HCT116 (cell line): ENCODE results near the gene NUP210. TPM values are rescaled to one million over a fixed set of nuclear protein-coding genes. Genes with fewer than 3 reads are reported as not detected.

Experiments
- ATAC-seq: fragments of 200-7000 bp; cut with Tn5 transposase; 2 replicates; pipeline ENCODE4 v1.9.1; 2020; ENCODE audit warnings: mild to moderate bottlenecking, moderate library complexity
- BruUV-seq: library from RNA; stranded (reverse); fragments of 400-500 nt; replicated peaks from 2 replicates; lab custom pipeline; 2021; lab: Mats Ljungman, UMichigan
- CTCF ChIA-PET: fragments of 300-600 bp; sonication (Branson Sonifier 250); formaldehyde crosslinking; loops from one replicate; lab custom pipeline; 2021; ENCODE audit warnings: antibody characterized with exemption; lab: Charles Lee
- POLR2A ChIA-PET: fragments of 300-600, 350-600 bp; sonication (Branson Sonifier 250); formaldehyde crosslinking; loops from one replicate; lab custom pipeline; 2021; ENCODE audit warnings: antibody characterized with exemption; lab: Charles Lee
- RAD21 ChIA-PET, 2 experiments: fragments of 300-600 bp; sonication (Branson Sonifier 250); formaldehyde crosslinking; loops; one replicate each; lab custom pipeline; 2023; ENCODE audit warnings: low total read pairs in 2 of 2; ENCODE audit not compliant: uncharacterized antibody in 2 of 2, unreplicated experiment in 2 of 2, low non-redundant PET in 1 of 2; lab: Charles Lee
- DNase-seq: peaks from one replicate; pipeline ENCODE4 v3.0.0-alpha.2; 2010; ENCODE audit warnings: low read depth, low spot score
- H2AFZ ChIP-seq: fragments of 200-600 bp; shearing (Covaris generic), sonication (generic); 2 replicates; pipeline ENCODE4 v1.6.1; 2017; ENCODE audit warnings: low read depth, mixed run types, mixed read lengths, antibody characterized with exemption, low read length; ENCODE audit not compliant: poor library complexity, severe bottlenecking
- H3K27ac ChIP-seq: 2 replicates; pipeline ENCODE4 v1.5.1; 2012; ENCODE audit warnings: low read depth, low read length
- H3K27me3 ChIP-seq: fragments of 200-600 bp; sonication (generic); 2 replicates; pipeline ENCODE4 v1.6.1; 2016; ENCODE audit warnings: mixed run types, low read length, mixed read lengths; ENCODE audit not compliant: insufficient read depth
- H3K36me3 ChIP-seq, 2 experiments: fragments of 200-500 bp in 1 of 2; fragments of 200-600 bp in 1 of 2; sonication (Bioruptor generic) in 1 of 2; sonication (generic) in 1 of 2; 2 replicates each; pipeline versions ENCODE4 v1.5.1 to v1.6.1; 2014 to 2016; ENCODE audit warnings: low read length in 2 of 2, inconsistent platforms in 1 of 2, mixed read lengths in 1 of 2, mixed run types in 1 of 2; ENCODE audit not compliant: insufficient read depth in 2 of 2, control insufficient read depth in 1 of 2
- H3K4me1 ChIP-seq, 2 experiments: fragments of 200-600 bp in 1 of 2; sonication (generic) in 1 of 2; 2 replicates each; pipeline versions ENCODE4 v1.5.1 to v1.6.1; 2012 to 2017; ENCODE audit warnings: low read length in 2 of 2, inconsistent platforms in 1 of 2, mild to moderate bottlenecking in 1 of 2, mixed read lengths in 1 of 2, mixed run types in 1 of 2, moderate library complexity in 1 of 2; ENCODE audit not compliant: insufficient read depth in 2 of 2, control insufficient read depth in 1 of 2
- H3K4me2 ChIP-seq: fragments of 200-600 bp; sonication (generic); 2 replicates; pipeline ENCODE4 v1.6.1; 2017; ENCODE audit warnings: mixed run types, low read length, mixed read lengths
- H3K4me3 ChIP-seq, 2 experiments: fragments of 200-600 bp in 1 of 2; sonication (generic) in 1 of 2; replicated peaks in 1 of 2; 2 replicates each; pipeline ENCODE4 v1.5.1; 2011 to 2016; ENCODE audit warnings: low read length in 2 of 2, control low read depth in 1 of 2, low read depth in 1 of 2, mild to moderate bottlenecking in 1 of 2, mixed read lengths in 1 of 2, mixed run types in 1 of 2
- H3K79me2 ChIP-seq: fragments of 200-600 bp; sonication (generic); 2 replicates; pipeline ENCODE4 v1.6.1; 2017; ENCODE audit warnings: mild to moderate bottlenecking, mixed run types, low read length, moderate library complexity, mixed read lengths; ENCODE audit not compliant: insufficient read depth
- H3K9ac ChIP-seq: fragments of 200-600 bp; sonication (generic); 2 replicates; pipeline ENCODE4 v1.6.1; 2016; ENCODE audit warnings: low read length, mixed read lengths
- H3K9me2 ChIP-seq: fragments of 200-600 bp; sonication (generic), shearing (Covaris generic); 2 replicates; pipeline ENCODE4 v1.6.1; 2017; ENCODE audit warnings: mixed run types, mild to moderate bottlenecking, moderate library complexity; ENCODE audit not compliant: insufficient read depth
- H3K9me3 ChIP-seq, 2 experiments: fragments of 200-500 bp in 1 of 2; fragments of 200-600 bp in 1 of 2; sonication (Bioruptor generic) in 1 of 2; sonication (generic) in 1 of 2; 2 replicates each; pipeline ENCODE4 v1.6.1; 2014 to 2017; ENCODE audit warnings: low read length in 2 of 2, mixed read lengths in 2 of 2, inconsistent platforms in 1 of 2, low read depth in 1 of 2, mild to moderate bottlenecking in 1 of 2, mixed run types in 1 of 2, moderate library complexity in 1 of 2; ENCODE audit not compliant: control insufficient read depth in 1 of 2, insufficient read depth in 1 of 2
- H4K20me1 ChIP-seq: fragments of 200-600 bp; sonication (generic), shearing (Covaris generic); 2 replicates; pipeline ENCODE4 v1.6.1; 2017; ENCODE audit warnings: mixed run types, mild to moderate bottlenecking, moderate library complexity; ENCODE audit not compliant: insufficient read depth
- CEBPB ChIP-seq: IDR thresholded peaks from 2 replicates; pipeline ENCODE4 v1.6.1; 2012; ENCODE audit warnings: low read depth
- EGR1 ChIP-seq: IDR thresholded peaks from 2 replicates; pipeline ENCODE4 v1.6.1; 2012; ENCODE audit warnings: low read depth
- EZH2phosphoT487 ChIP-seq: fragments of 200-600 bp; IDR thresholded peaks from 2 replicates; pipeline ENCODE4 v1.6.1; 2018; ENCODE audit warnings: antibody characterized with exemption, borderline replicate concordance
- POLR2A ChIP-seq: IDR thresholded peaks from 2 replicates; pipeline ENCODE4 v1.7.0; 2011; ENCODE audit warnings: borderline replicate concordance; ENCODE audit not compliant: insufficient read depth, insufficient read length; ENCODE audit errors: extremely low read depth
- RAD21 ChIP-seq: IDR thresholded peaks from 2 replicates; pipeline ENCODE4 v1.6.1; 2012; ENCODE audit warnings: low read depth, mild to moderate bottlenecking
- YY1 ChIP-seq: IDR thresholded peaks from 2 replicates; pipeline ENCODE4 v1.6.1; 2011; ENCODE audit warnings: low read length, low read depth, moderate library complexity, mild to moderate bottlenecking; ENCODE audit not compliant: insufficient replicate concordance; ENCODE audit errors: extremely low read depth
- ZFX ChIP-seq: fragments of 450-650 bp; IDR thresholded peaks from 2 replicates; pipeline ENCODE4 v1.6.1; 2017
- intact Hi-C: fragments of 100-400 bp; cut with micrococcal nuclease; formaldehyde crosslinking; loops from 2 replicates; pipeline ENCODE4 v1.10.0; 2022
- total RNA-seq: library from RNA; stranded (reverse); gene quantifications from one replicate; pipeline ENCODE4 v1.2.1, GENCODE V29; 2021; ENCODE audit not compliant: unreplicated experiment
- TF ChIP-seq, protein P1 (sequence below), 3 experiments: fragments of 200-600 bp in 1 of 3; sonication (generic) in 1 of 3; IDR thresholded peaks in 2 of 3; conservative IDR thresholded peaks in 1 of 3; 2 replicates each; pipeline ENCODE4 v1.5.1; 2012 to 2017; ENCODE audit warnings: low read depth in 2 of 3, low read length in 2 of 3, antibody characterized with exemption in 1 of 3, borderline replicate concordance in 1 of 3, control low read depth in 1 of 3, mild to moderate bottlenecking in 1 of 3, mixed read lengths in 1 of 3, mixed run types in 1 of 3, moderate library complexity in 1 of 3; ENCODE audit not compliant: insufficient read depth in 1 of 3
- TF ChIP-seq, protein P2 (sequence below): IDR thresholded peaks from 2 replicates; pipeline ENCODE4 v1.6.1; 2012

Gene NUP210
- total RNA-seq, 1 experiment from 2014 or later: 74.9 TPM

DNA sequence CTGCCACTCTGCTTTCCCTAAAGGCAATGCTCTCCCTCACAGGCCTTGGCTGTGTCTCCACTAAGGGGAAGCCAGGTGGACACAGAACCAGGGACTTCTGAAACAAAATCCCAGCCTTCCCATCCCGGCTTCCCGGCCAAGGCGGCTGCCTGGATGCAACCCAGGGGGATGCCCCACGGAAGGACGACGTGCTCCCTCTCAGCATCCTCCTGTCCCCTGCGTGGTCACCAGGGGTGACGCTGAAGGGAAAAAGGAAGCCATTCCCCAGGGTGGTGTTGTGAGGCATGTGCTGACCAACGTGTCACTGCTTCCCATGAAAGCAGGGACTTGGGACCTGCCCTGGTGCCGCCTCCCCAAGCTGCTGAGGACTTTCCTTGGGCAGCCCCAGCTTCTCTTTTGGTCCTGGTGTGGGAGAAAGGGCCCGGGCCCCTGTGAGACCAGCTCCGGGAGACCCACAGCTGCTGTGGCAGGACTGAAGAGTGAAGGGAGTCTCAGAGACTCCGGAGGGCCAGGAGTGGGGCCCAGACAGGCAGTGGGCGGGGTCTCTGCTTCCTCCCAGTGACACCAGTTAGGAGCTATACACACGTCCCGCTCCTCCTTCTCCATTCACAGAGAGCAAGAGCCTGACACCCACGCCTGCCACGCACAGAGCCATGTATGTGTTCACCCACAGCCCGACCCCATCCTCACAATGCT lies 139.2 kb downstream of the NUP210 start:
- ATAC-seq (no peak), DNase-seq (no peak)
- BruUV-seq: no TSS peak
- Histone ChIP-seq H3K9me2 (no peaks in the 10 kb centered on the region), H3K79me2 (no peaks in the 10 kb centered on the region), H3K9me3 (peaks cover 0 to 3% of the 10 kb centered on the region in 2 experiments; a peak in 1 of 4 replicates), H3K36me3 (no peaks in the 10 kb centered on the region), H3K4me2 (no peak overlapping the region), H3K27me3 (no peaks in the 10 kb centered on the region), H3K4me1 (peaks cover 11 to 17% of the 10 kb centered on the region in 2 experiments), H2AFZ (no peak overlapping the region), H4K20me1 (no peaks in the 10 kb centered on the region), H3K27ac (no peak overlapping the region), H3K9ac (no peak overlapping the region), H3K4me3 (no peak overlapping the region)
- ChIA-PET POLR2A (no interaction called here), RAD21 (no interaction called here), CTCF (no interaction called here)
- TF ChIP-seq EGR1 (no peak), EZH2phosphoT487 (no peak), YY1 (no peak), RAD21 (no peak), POLR2A (no peak), CEBPB (no peak), ZFX (no peak)
- TF ChIP-seq, protein P1, sequence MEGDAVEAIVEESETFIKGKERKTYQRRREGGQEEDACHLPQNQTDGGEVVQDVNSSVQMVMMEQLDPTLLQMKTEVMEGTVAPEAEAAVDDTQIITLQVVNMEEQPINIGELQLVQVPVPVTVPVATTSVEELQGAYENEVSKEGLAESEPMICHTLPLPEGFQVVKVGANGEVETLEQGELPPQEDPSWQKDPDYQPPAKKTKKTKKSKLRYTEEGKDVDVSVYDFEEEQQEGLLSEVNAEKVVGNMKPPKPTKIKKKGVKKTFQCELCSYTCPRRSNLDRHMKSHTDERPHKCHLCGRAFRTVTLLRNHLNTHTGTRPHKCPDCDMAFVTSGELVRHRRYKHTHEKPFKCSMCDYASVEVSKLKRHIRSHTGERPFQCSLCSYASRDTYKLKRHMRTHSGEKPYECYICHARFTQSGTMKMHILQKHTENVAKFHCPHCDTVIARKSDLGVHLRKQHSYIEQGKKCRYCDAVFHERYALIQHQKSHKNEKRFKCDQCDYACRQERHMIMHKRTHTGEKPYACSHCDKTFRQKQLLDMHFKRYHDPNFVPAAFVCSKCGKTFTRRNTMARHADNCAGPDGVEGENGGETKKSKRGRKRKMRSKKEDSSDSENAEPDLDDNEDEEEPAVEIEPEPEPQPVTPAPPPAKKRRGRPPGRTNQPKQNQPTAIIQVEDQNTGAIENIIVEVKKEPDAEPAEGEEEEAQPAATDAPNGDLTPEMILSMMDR (IDR thresholded peaks at IDR 0.05 in 2 of 3, conservative IDR thresholded peaks at IDR 0.05 in 1 of 3; ENCODE audit: borderline replicate concordance in 1 of 3, insufficient read depth in 1 of 3, low read depth in 2 of 3, low read length in 2 of 3): no peak
- TF ChIP-seq, protein P2, sequence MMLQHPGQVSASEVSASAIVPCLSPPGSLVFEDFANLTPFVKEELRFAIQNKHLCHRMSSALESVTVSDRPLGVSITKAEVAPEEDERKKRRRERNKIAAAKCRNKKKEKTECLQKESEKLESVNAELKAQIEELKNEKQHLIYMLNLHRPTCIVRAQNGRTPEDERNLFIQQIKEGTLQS: no peak
- intact Hi-C loops: no loop called here
